Measurements from ENCODE around the gene MRPS9. TPM values are rescaled to one million over a fixed set of nuclear protein-coding genes. Genes with fewer than 3 reads are reported as not detected.

Gene MRPS9
- total RNA-seq, 1 experiment from 2014 or later: 77.0 TPM

DNA sequence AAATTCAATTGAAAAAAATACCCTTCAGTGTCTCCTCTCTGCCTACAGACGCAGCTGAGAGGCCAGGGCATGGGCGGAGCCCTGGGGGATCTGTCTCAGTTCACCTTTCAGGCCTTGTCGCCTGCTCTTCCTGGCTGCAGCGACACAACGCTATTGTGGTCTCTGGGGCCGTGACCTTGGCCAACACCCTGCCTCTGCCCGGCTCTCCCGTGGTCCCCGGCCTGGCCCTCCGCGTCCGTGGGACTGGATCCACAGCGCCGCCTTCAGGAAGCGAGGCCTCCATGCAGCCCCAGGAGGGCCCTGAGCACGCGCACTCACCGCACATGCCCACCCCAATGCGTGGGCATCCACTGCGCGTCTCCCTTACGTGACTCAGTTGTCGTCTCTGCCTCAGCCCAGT lies 81.1 kb downstream of the MRPS9 start:
- no peak for DNase-seq (ENCODE audit: low spot score)

DNA sequence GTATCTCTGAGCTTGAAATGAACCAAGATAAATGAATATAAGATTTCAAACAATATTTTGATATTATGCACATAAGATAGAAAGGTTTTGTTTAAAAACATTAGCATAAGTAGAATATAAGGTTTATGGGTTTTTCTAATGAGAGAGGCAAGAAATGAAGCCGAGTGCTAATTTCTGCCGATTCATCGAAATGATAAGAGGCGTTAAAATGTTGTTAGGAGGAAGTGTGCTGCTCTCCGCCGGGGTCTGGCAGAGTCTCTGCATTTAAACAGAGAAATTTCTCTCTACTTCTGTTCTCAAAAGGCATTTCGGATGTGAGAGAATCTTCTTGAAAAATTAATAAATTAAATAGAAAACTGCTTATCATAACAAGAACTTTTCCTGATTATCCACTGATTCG lies 83.6 kb downstream of the MRPS9 start:
- no peak for DNase-seq (ENCODE audit: low spot score)

DNA sequence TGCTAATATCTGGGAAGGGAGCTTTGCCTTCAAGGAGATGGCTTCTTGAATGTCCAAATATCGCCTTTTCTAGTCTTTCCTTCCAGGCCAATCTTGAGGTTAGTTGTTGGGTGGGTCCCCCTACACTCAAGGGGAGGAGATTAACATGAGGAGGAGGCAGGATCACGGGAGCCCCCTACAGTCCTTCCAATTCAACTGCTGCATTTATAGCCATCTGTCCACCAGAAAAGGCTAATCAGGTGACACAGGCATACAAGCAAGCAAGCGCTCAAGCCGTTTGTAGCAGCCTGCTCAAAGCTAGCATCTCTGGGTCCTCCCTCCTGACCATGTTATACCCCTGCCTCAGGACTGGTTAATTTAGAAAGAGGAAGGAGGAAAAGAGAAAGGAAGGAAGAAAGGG lies 87.6 kb downstream of the MRPS9 start:
- peak; percentile 19 for DNase-seq (ENCODE audit: low spot score)

DNA sequence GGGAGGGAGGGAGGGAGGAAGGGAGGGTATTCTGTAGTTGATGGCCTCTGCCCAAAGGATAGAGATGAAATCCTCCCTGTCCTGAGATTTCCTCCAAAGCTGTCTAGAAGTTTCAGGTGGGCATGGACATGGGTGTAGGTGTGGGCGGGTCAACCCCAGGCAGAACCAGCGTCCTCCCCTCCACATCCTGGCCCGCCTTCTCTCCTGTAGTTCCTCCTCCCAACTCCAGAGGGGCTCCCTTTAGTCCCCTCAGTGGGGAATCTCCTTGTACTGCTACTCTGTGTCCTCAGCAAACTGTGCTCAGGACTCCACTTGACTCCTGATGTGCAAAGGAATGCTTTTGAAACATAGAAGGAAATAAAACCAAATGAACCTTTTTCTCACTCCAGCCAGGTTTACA lies 88.1 kb downstream of the MRPS9 start:
- no peak for DNase-seq (ENCODE audit: low spot score)

DNA sequence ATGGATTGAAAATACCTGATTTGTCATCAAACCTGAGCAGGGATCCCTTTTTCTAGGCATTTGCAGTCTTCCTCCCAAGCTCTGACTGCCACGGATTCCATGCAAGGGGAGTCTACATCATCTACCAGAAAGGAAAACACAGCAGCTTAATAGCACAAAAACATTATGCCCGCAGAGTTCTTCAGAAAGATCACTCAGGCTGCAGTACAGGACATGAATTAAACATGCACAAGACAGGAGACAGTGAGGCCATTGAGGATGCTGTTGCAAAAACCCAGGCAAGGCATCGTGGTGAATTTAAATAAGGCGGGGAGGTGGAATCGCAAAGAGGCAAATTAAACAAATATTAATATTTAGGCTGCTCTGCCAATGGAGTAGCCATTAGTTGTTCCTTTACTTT lies 88.5 kb downstream of the MRPS9 start:
- no peak for DNase-seq (ENCODE audit: low spot score)

DNA sequence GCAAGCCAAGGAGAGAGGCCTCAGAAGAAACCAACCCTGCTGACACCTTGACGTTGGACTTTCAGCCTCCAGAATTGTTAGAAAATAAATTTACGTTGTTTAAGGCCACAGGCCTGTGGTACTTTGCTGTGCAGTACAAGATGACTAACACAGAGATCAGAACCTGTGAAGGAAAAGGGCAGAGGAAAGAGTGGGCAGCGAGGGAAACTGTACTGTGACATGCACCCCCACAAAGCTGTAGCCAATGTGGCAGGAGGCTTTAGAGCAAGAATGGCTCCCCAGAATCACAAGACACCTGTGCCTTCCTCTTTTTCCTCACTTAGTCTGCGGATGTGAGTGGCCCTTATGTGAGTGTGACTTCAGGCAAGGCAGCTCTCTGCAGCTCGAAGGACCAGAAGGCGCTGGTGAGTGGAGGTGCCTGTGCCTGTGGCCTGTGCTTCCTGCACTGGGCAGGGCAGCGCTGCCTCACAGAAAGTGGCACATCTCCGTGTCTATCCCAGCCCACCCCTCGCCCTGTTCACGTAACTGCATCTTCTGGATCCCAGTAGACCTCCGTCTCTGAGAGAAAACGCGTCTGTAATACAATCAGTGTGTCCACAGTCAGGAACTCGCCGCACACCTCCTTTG lies 89.5 kb downstream of the MRPS9 start:
- no peak for DNase-seq (ENCODE audit: low spot score)

DNA sequence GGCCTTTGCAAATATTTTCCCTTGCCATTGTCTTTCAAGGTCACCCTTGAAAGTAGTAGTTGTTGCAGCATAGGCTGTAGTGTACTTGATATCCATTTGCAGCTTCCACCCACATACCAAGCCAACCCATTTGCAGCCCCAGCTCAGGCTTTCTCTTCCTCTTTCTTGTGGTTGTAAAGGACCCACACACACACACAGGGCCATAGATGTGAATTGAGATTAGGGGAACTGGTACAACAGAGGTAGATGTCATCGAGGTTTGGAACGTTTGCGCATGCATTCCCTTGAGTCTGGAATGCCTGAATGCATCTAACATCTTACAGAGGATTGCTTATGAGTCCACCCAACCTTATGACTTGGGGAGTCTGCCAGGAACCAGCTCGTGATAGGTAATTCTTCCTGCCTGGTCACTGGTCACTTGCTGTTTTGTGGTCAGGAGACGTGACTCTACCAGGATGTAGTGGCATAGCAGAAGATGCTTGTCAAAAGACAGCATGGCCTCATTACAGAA lies 91.9 kb downstream of the MRPS9 start:
- DNase-seq (ENCODE audit: low spot score): no peak

DNA sequence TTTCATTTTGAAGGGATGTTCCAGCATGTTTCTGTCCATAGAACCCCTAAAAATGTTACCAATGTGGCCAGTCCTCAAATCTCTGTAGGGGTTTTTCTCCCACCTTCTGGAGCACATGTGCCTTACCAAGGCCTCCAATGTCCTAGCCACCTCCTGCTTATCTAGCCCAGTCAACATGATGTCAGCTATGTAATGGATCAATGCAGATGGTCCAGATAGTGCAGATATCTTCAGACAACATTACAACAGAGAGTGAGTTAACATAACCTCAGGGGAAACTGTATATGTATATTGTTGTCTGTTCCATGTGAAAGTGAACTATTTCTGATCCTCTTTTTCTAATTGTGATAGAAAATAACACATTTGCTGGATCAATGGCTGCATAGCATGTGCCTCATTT lies 92.7 kb downstream of the MRPS9 start:
- DNase-seq (ENCODE audit: low spot score): no peak

DNA sequence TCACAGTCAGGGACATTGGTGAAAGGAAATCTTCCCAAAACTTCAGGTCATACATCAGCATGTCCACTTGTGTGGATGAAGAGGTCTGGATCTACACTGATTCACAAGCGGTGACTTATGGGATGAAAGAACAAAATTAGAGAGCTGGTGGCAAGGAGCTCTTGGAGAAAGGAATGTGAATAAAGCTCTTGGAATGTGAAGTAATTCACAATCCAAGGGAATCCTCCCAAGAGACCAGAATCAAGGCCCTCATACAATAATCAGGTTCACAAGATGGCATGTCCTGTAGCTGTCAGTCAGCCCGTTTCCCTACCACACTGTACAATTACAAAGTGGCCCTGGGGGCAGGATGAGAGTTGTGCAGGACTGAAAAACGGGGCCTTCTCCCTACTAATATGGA lies 96.2 kb downstream of the MRPS9 start:
- peak; percentile 6 for DNase-seq (ENCODE audit: low spot score)

DNA sequence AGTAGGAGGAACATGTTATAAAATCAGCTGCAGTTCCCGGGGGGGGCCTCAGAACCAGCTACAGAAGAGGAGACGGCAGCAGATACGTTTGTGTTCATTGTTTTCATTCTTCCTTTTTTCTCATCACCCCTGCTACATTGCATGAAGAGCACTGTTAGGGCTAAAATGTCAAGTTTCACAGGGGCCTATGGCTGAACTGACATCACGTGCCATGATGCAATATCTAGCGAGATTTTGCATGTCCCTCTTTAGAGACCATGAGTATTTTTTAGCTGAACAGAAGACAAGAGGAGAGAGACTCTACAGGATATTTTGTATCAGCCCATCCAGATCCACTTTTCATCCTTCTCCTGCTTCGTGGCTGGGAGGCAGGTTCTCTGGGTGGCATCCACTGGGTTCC lies 97.6 kb downstream of the MRPS9 start:
- no peak for DNase-seq (ENCODE audit: low spot score)

DNA sequence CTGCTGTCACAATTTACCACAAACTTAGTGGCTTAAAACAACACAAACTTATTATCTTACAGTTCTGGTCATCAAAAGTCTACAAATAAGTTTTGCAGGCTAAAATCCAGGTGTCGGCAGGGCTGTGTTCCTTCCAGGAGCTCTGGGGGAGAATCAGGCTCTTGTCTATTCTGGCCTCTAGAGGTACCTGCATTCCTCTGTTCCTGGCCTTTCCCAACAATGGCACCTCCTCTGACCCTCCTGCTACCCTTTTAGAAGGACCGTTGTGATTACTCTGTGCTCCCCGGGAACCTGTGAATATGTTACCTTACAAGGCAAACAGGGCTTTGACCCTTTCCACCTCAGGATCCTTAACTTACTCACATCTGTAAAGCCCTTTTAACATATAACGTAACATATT lies 98.5 kb downstream of the MRPS9 start:
- DNase-seq (ENCODE audit: low spot score): no peak

DNA sequence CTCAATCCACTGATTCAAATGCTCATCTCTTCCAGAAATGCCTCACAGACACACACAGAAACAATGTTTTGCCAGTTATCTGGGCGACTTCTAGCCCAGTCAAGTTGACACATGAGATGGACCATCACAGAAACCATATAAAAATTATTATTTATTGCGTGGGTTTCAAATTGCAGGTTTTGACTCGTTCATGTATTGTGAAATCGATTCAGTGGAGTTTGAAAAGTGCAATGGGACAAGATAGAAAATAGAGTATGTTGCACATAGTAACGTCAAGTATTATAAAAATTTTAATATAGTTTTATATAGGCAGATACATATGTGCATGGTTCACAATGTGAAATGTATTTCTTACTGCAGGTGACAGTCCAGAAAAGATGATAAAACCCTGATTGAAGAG lies 100.8 kb downstream of the MRPS9 start:
- no peak for DNase-seq (ENCODE audit: low spot score)

DNA sequence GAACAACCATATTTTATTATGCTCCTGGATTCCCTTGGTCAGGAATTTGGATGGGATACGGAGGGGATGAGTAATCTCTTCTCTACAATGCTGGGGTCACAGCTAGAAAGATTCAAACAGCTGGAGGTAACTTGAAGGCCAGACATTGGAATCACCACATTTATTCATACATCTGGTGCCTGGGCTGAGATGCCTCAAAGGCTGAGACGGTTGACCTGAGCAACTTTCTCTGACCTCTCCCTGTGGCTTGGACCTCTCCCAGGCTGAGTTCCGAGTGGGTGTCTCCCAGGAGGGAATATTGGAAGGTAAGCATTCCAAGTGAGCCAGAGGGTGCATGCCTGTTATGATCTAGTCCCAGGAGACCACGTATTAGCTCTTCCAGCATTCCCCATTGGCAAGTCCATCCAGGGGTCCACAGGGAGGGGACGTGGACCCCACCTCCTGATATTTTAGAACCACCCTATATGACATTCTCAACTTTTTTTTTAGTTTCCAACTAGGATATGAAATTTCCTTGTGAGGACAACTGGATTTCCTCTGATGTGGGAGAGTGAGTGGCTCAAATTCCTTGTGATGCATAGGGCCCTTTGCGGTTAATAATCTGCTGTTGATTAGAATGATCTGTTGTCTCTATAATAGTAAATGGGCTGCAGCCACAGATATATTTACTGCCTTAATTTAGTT lies 101.8 kb downstream of the MRPS9 start:
- peak; percentile 22 for DNase-seq (ENCODE audit: low spot score)

DNA sequence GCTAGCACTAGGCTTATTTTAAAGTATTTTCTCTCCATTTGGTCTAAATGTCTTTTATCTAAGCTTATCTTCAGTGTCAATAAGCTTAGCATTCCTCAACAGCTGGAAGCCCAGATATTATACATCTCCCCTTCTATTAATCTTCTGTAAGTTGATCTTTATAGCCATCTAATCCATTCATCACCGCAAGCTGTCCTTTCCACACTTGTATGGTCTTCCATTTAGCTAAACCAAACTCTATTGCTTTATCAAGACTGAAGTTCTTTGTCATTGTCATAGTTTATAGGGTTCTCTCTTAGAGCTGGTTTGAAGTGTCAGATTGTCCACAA lies 102.3 kb downstream of the MRPS9 start:
- DNase-seq (ENCODE audit: low spot score): no peak

DNA sequence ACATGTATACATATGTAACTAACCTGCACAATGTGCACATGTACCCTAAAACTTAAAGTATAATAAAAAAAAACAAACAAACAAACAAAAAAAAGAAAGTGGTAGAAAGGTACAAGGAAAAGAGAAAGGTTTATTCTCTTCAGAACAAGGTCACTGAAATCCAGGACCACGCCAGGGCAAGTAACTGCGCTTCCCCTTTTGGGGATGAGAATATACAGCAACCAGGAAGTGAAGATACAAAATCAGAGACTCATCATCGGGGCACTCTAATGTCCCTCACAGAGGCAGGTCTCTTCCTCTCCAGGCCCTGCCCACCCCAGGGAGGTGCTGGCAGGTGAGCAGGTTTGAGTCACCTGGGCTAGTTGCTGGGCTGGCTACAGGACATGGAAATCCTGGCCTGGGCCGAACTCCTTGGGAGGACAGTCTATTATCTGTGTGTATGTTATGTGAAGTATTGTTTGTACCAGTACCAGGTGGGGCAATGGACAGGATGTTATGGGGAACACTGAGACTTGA lies 103.3 kb downstream of the MRPS9 start:
- DNase-seq (ENCODE audit: low spot score): no peak

DNA sequence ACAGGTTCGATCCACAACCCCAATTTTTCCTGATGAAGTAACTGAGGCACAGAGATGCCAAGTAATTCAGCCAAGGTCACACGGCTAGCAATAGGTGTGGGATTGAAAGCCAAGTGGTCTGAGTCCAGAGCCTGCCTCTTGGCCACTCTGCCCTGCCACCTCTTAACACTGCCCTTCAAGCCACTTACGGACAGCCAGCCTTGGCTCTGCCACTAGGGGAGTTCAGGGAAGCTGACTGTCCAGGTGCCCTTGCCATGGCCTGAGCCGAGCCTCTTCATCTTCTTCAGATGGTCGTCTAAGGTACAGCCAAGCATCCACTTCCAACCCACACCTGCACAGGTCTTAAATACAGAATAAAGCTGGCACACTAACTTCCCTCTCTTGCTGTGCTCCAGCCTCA lies 104.4 kb downstream of the MRPS9 start:
- DNase-seq (ENCODE audit: low spot score): no peak

DNA sequence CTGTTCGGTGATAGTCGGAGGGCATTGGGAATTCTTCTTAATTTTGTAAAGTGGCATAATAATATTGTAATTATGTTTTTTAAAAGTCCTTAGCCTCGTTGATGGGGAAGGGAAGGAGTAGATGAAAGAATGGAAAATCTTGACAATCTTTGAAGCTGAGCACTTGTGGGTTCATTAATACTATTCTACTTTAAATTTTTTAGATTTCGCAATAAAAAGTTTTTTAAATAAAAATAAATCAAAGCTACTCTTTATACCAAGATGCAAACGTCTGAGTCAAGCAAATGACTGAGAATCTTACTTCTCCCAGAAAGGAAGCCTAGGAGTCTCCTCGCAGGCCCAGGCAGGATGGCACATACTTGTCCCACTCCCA lies 105.2 kb downstream of the MRPS9 start:
- DNase-seq (ENCODE audit: low spot score): no peak

DNA sequence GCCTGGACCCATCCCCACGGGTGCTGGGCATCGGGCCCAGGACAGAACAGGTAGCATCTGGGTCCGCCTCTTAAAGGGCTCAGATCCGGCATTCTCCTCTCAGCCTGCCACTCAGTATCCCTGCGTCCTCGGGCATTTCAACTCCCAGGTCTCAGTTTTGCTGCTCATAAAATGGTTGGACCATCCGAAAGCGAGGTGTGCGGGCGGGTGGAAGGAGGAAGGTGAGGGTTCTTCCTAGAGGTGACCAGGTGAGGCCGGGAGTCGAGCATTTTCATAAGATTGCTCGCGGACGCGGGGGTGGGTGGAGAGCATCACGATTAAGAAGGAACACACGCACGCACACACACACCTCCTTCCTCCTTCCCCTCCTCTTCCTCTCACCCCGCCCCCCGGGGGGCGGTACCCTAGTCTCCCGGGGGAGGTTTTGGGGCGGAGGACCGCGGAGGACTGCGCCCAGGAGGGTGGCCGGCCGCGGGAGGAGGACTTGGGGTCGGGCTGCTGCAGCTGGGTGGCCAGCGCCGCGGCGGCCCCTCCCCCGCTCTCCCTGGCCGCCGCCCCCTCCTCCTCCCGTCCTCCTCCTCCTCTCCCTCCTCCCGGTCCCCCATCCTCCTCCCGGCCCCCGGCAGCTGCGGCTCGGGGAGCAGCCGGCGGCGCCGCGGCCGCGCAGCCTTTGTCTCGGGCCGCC lies 105.7 kb downstream of the MRPS9 start:
- DNase-seq (ENCODE audit: low spot score): peak; percentile 72

DNA sequence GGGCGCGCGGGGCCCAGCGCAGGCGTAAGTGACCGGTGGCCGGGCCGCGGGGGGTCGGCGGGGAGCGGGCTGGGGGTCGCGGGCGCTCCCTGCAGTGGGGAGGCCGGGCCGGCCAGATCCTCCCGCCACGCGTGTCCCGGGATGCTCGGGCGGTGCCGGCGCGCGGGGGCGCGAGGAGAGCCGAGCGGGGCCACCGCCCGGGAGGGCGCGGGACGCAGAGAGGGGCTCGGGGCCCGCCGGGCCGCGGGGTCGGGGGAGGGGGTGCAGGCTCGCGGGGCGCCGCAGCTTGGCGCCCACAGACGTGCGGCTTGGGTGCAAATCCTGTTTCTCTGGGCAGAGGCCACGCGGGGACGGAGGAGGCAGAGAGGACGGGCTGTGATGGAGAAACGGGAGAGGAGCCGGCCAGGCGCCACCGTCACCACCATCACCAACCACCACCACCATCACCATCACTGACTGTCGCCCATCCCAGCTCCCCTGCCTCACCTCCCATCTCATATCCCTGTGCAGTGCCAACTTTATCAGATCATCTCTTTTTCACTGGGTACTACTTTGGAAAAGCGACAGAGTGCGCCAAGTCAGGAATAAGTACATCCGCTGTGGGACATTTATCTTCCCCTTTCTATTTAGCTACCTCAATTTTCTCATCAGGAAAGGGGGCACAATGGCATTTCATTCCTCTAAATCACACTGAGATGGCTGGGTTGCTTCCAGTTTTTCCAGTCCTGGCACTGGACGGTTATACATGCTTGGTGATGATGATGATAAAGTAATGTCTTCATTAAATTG lies 106.5 kb downstream of the MRPS9 start:
- DNase-seq (ENCODE audit: low spot score): peak; percentile 11

DNA sequence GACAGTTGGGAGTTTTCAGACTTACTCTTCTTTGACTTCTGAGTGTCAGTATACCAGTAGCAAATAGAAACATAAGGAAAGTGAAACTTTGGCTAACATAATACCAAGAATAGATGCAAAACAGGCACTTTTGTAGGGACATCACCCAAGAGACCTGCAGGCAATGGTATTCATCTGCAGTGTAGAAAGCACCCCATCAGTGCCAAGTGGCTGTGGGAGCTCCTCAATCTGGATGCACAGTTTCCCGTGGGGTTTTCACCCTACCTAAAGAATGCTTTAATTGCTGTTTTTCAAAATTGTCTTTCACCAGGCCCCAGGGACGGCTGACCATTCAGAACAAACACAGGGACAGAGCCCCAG lies 107.1 kb downstream of the MRPS9 start:
- DNase-seq (ENCODE audit: low spot score): no peak

DNA sequence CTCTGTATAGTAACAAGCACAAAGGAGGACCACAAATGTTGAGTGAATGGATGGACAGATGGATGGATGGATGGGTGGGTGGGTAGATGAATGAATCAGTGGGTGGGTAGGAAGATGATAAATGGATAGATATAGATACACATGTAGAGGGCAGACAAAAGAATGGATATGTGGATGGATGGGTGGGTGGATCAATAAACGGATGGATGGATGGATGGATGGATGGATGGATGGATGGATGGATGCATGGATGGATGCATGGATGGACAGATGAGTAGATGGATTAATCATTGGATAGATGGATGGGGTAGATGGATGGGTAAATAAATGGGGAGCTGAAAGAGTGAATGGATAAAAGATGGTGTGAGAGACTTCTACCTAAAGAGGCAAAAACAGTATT lies 111.4 kb downstream of the MRPS9 start:
- no peak for DNase-seq (ENCODE audit: low spot score)
